Neutrophil (primary cell): ENCODE results near the gene TNNT1.

Experiments
- H3K27ac ChIP-seq: fragments of 200-600 bp; sonication (generic); 2 replicates; pipeline ENCODE4 v1.5.1; 2016; ENCODE audit warnings: mild to moderate bottlenecking, moderate library complexity
- H3K27me3 ChIP-seq: fragments of 200-600 bp; sonication (generic); 2 replicates; pipeline ENCODE4 v1.6.0; 2016; ENCODE audit warnings: mild to moderate bottlenecking
- H3K36me3 ChIP-seq: fragments of 200-600 bp; sonication (generic); 2 replicates; pipeline ENCODE4 v1.5.1; 2017
- H3K4me1 ChIP-seq, 2 experiments: fragments of 200-600 bp in 1 of 2; sonication (generic) in 1 of 2; 1 replicate in 1 of 2; 2 replicates in 1 of 2; pipeline versions ENCODE4 v1.5.1 to v1.6.1; 2013 to 2016; ENCODE audit warnings: low read depth in 1 of 2, low read length in 1 of 2, mild to moderate bottlenecking in 1 of 2, moderate library complexity in 1 of 2; ENCODE audit not compliant: control insufficient read depth in 1 of 2, insufficient read depth in 1 of 2
- H3K4me3 ChIP-seq, 2 experiments: fragments of 200-600 bp in 1 of 2; sonication (generic) in 1 of 2; 1 replicate in 1 of 2; 2 replicates in 1 of 2; pipeline ENCODE4 v1.5.1; 2013 to 2016; ENCODE audit warnings: low read depth in 1 of 2, low read length in 1 of 2, mild to moderate bottlenecking in 1 of 2, moderate library complexity in 1 of 2
- H3K9me3 ChIP-seq: fragments of 200-600 bp; sonication (generic); 2 replicates; pipeline ENCODE4 v1.5.1; 2016
- TF ChIP-seq, protein P1 (sequence below): fragments of 200-600 bp; sonication (generic); IDR thresholded peaks from 2 replicates; pipeline ENCODE4 v1.5.1; 2016; ENCODE audit warnings: antibody characterized with exemption

The TNNT1 gene

GRCh38 chr19:55165952-55166529 is 17.0 kb upstream of the TNNT1 start:
- Histone ChIP-seq H3K27ac (no peak overlapping the region), H3K36me3 (no peaks in the 10 kb centered on the region), H3K9me3 (no peaks in the 10 kb centered on the region), H3K27me3 (peaks cover 97% of the 10 kb centered on the region), H3K4me1 (peaks cover 8 to 13% of the 10 kb centered on the region in 2 experiments), H3K4me3 (peak overlapping the region in 1 of 2 experiments; percentile 10)
- TF ChIP-seq, protein P1, sequence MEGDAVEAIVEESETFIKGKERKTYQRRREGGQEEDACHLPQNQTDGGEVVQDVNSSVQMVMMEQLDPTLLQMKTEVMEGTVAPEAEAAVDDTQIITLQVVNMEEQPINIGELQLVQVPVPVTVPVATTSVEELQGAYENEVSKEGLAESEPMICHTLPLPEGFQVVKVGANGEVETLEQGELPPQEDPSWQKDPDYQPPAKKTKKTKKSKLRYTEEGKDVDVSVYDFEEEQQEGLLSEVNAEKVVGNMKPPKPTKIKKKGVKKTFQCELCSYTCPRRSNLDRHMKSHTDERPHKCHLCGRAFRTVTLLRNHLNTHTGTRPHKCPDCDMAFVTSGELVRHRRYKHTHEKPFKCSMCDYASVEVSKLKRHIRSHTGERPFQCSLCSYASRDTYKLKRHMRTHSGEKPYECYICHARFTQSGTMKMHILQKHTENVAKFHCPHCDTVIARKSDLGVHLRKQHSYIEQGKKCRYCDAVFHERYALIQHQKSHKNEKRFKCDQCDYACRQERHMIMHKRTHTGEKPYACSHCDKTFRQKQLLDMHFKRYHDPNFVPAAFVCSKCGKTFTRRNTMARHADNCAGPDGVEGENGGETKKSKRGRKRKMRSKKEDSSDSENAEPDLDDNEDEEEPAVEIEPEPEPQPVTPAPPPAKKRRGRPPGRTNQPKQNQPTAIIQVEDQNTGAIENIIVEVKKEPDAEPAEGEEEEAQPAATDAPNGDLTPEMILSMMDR, result no peak

DNA sequence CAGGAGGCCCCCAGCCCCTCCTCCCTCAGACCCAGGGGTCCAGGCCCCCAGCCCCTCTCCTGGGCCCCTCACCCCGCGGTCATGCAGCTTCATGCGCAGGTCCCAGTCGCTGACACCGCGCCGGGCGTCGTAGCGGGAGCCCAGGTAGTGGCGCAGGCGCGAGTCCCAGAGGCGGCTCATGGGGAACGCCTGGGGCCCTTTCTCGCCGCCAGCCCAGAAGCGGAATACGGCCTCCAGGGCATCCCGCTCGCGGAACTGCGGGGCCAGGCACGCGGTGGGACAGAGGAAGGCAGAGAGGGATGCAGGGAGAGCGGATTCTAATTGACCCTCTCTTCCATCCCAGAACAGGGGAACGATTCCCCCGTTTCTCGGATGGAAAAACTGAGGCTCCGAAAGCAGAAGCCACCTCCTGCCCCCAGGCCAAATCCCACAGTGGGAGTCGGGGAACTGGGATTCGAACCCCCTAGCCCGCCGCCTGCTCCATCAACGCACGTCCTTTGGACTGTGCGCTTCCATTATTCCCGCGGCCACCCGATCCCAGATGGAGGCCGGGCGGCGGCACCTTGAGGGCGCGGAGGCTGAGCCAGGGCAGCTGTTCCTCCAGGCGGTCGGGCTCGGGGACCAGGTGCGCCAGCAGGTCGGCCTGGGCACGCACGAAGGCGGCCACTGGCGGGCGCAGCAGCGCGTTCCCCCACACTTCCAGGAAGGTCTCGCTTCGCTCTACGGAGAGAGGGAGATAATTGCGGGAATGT is 12.7 kb upstream of the TNNT1 start:
- Histone ChIP-seq H3K9me3 (no peaks in the 10 kb centered on the region), H3K27ac (no peak overlapping the region), H3K4me3 (no peak overlapping the region), H3K27me3 (peaks cover 98% of the 10 kb centered on the region), H3K4me1 (peaks cover 5 to 9% of the 10 kb centered on the region in 2 experiments), H3K36me3 (no peaks in the 10 kb centered on the region)
- TF ChIP-seq, protein P1, result no peak

DNA sequence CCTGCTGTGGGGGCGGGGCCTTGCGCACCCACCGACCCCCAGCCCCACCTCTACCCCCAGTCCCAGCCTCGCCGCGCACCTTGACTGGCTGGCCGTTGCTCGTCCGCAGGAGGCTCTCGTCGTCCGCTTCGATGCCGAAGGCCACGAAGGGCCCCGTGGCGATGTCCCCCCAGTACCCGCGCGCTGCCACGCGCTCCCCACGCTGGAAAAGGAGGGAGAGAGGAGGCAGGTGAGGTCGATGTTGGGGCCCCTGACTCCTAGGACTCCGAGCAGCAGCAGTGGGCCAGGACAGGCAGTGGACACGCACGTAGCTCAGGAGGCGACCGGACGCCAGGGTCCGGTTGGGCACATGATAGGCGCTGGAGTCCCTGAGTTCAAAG is 12.0 kb upstream of the TNNT1 start:
- Histone ChIP-seq H3K36me3 (no peaks in the 10 kb centered on the region), H3K27ac (no peak overlapping the region), H3K9me3 (no peaks in the 10 kb centered on the region), H3K4me1 (peaks cover 0 to under 1% of the 10 kb centered on the region in 2 experiments), H3K27me3 (peaks cover 98% of the 10 kb centered on the region), H3K4me3 (no peak overlapping the region)
- TF ChIP-seq, protein P1, result no peak

- no peaks in the 10 kb centered on the region for H3K9me3 ChIP-seq
- TF ChIP-seq, protein P1, result peak; percentile 71
- no peak overlapping the region for H3K4me3 ChIP-seq
Observed at GRCh38 chr19:55160128-55160985, 11.4 kb upstream of the TNNT1 start.

GRCh38 chr19:55158848-55159749 is 10.1 kb upstream of the TNNT1 start:
- H3K4me3 ChIP-seq, result no peak overlapping the region
- TF ChIP-seq, protein P1, result no peak
- H3K36me3 ChIP-seq, result no peaks in the 10 kb centered on the region
- peaks cover 95% of the 10 kb centered on the region for H3K27me3 ChIP-seq
- H3K27ac ChIP-seq, result no peak overlapping the region
- no peaks in the 10 kb centered on the region for H3K9me3 ChIP-seq
- H3K4me1 ChIP-seq, result no peaks in the 10 kb centered on the region

More at GRCh38 chr19:55160128-55160985, 11.4 kb upstream of the TNNT1 start:
- no peaks in the 10 kb centered on the region for H3K4me1 ChIP-seq
- peaks cover 98% of the 10 kb centered on the region for H3K27me3 ChIP-seq
- no peaks in the 10 kb centered on the region for H3K36me3 ChIP-seq
- H3K27ac ChIP-seq, result no peak overlapping the region
